GM12892 (cell line): ENCODE data around the gene NANOGP8.

ENCODE experiments used
- POLR2A ChIP-seq: IDR thresholded peaks from 2 replicates; pipeline ENCODE4 v1.6.1; 2011; ENCODE audit warnings: low read depth, low read length, control low read depth
- POLR2AphosphoS5 ChIP-seq: IDR thresholded peaks from 2 replicates; pipeline ENCODE4 v1.6.1; 2011; ENCODE audit warnings: low read depth, low read length, control low read depth

GRCh38 chr15:35121611-35122359, 36.7 kb upstream of the NANOGP8 start:
- TF ChIP-seq POLR2A (no peak), POLR2AphosphoS5 (no peak)
